GM23338 (cell line): ENCODE measurements around the gene NLRP1. TPM values are rescaled to one million over a fixed set of nuclear protein-coding genes. Genes with fewer than 3 reads are reported as not detected.

Source experiments
- ATAC-seq: fragments of 200-7000 bp; cut with Tn5 transposase; 3 replicates; pipeline ENCODE4 v1.9.1; 2020
- DNase-seq: peaks from one replicate; pipeline ENCODE4 v3.0.0-alpha.2; 2015; ENCODE audit warnings: low spot score
- H2AFZ ChIP-seq: fragments of 200-600 bp; sonication (generic); 2 replicates; pipeline ENCODE4 v1.8.0; 2016; ENCODE audit warnings: antibody characterized with exemption, mild to moderate bottlenecking, moderate library complexity
- H3F3A ChIP-seq: fragments of 200-600 bp; sonication (generic); replicated peaks from 2 replicates; pipeline ENCODE4 v1.8.0; 2017; ENCODE audit warnings: antibody characterized with exemption, mixed run types, low read depth
- H3K27ac ChIP-seq: fragments of 200-600 bp; sonication (generic); 2 replicates; pipeline ENCODE4 v1.6.1; 2016; ENCODE audit warnings: low read depth
- H3K27me3 ChIP-seq: fragments of 200-600 bp; sonication (generic); 2 replicates; pipeline ENCODE4 v1.8.0; 2016; ENCODE audit warnings: mild to moderate bottlenecking, mixed run types, moderate library complexity; ENCODE audit not compliant: insufficient read depth
- H3K36me3 ChIP-seq: fragments of 200-600 bp; sonication (generic); 2 replicates; pipeline ENCODE4 v1.8.0; 2016; ENCODE audit warnings: mild to moderate bottlenecking; ENCODE audit not compliant: insufficient read depth
- H3K4me1 ChIP-seq: fragments of 200-600 bp; sonication (generic); 2 replicates; pipeline ENCODE4 v1.8.0; 2016; ENCODE audit warnings: mild to moderate bottlenecking, moderate library complexity; ENCODE audit not compliant: insufficient read depth
- H3K4me2 ChIP-seq: fragments of 200-600 bp; sonication (generic); 2 replicates; pipeline ENCODE4 v1.7.1; 2017; ENCODE audit warnings: mixed run types
- H3K4me3 ChIP-seq: fragments of 200-600 bp; sonication (generic); 2 replicates; pipeline ENCODE4 v1.6.1; 2016; ENCODE audit warnings: mixed run types
- H3K79me2 ChIP-seq: fragments of 200-600 bp; sonication (generic); replicated peaks from 2 replicates; pipeline ENCODE4 v1.8.0; 2017; ENCODE audit warnings: mild to moderate bottlenecking; ENCODE audit not compliant: insufficient read depth
- H3K9me2 ChIP-seq: fragments of 200-600 bp; sonication (generic); 2 replicates; pipeline ENCODE4 v1.8.0; 2017; ENCODE audit not compliant: insufficient read depth
- H4K20me1 ChIP-seq: fragments of 200-600 bp; sonication (generic); replicated peaks from 2 replicates; pipeline ENCODE4 v1.8.0; 2017; ENCODE audit warnings: mild to moderate bottlenecking; ENCODE audit not compliant: insufficient read depth
- H3K27ac Mint-ChIP-seq: 2 replicates; pipeline ENCODE4 v1.8.0; 2020; ENCODE audit warnings: inconsistent platforms, mild to moderate bottlenecking, moderate library complexity, mixed read lengths
- H3K27me3 Mint-ChIP-seq: 3 replicates; pipeline ENCODE4 v1.8.0; 2022; ENCODE audit warnings: low read depth, mild to moderate bottlenecking, moderate library complexity, mixed read lengths, inconsistent platforms; ENCODE audit not compliant: insufficient read depth, poor library complexity
- H3K36me3 Mint-ChIP-seq: 3 replicates; pipeline ENCODE4 v1.8.0; 2021; ENCODE audit warnings: low read depth, mild to moderate bottlenecking, inconsistent platforms, moderate library complexity, mixed read lengths
- H3K4me1 Mint-ChIP-seq: 3 replicates; pipeline ENCODE4 v1.8.0; 2020; ENCODE audit warnings: mild to moderate bottlenecking, inconsistent platforms, mixed read lengths
- H3K4me3 Mint-ChIP-seq: 3 replicates; pipeline ENCODE4 v1.8.0; 2021; ENCODE audit warnings: moderate library complexity, mild to moderate bottlenecking, inconsistent platforms, mixed read lengths
- H3K9me3 Mint-ChIP-seq: 3 replicates; pipeline ENCODE4 v1.8.0; 2020; ENCODE audit warnings: moderate library complexity, mild to moderate bottlenecking, inconsistent platforms, mixed read lengths
- CTCF ChIP-seq, 2 experiments: fragments of 200-600 bp in 1 of 2; sonication (generic) in 1 of 2; conservative IDR thresholded peaks; 2 replicates each; pipeline versions ENCODE4 v1.5.1 to v1.6.1; 2016 to 2017; ENCODE audit warnings: antibody characterized with exemption in 2 of 2, low read depth in 2 of 2, mild to moderate bottlenecking in 2 of 2, moderate library complexity in 1 of 2
- ETS1 ChIP-seq: IDR thresholded peaks from 2 replicates; pipeline ENCODE4 v1.6.1; 2016; ENCODE audit warnings: antibody characterized with exemption
- EZH2phosphoT487 ChIP-seq: fragments of 200-600 bp; sonication (generic); IDR thresholded peaks from one replicate; pipeline ENCODE4 v1.8.1; 2018; ENCODE audit warnings: antibody characterized with exemption; ENCODE audit not compliant: unreplicated experiment
- JUNB ChIP-seq: IDR thresholded peaks from one replicate; pipeline ENCODE4 v1.6.1; 2016; ENCODE audit warnings: antibody characterized with exemption; ENCODE audit not compliant: unreplicated experiment
- REST ChIP-seq: IDR thresholded peaks from one replicate; pipeline ENCODE4 v1.6.1; 2018; ENCODE audit warnings: antibody characterized with exemption; ENCODE audit not compliant: unreplicated experiment
- STAT1 ChIP-seq: IDR thresholded peaks from one replicate; pipeline ENCODE4 v1.6.1; 2016; ENCODE audit warnings: antibody characterized with exemption; ENCODE audit not compliant: unreplicated experiment
- ZNF114 ChIP-seq: fragments of 250-450 bp; sonication (Bioruptor Pico); IDR thresholded peaks from 2 replicates; pipeline ENCODE4 v1.5.0; 2020; ENCODE audit warnings: mild to moderate bottlenecking, moderate library complexity
- ZNF462 ChIP-seq: fragments of 250-450 bp; sonication (Bioruptor Pico); IDR thresholded peaks from 2 replicates; pipeline ENCODE4 v1.5.0; 2020; ENCODE audit warnings: mild to moderate bottlenecking, moderate library complexity
- polyA plus RNA-seq: library from polyadenylated mRNA; unstranded; fragments of >200 nt; fragmentation: Nextera tagmentation; extraction: Ambion mirVana; gene quantifications from 2 replicates; pipeline ENCODE4 v1.2.1, GENCODE V29; 2016
- total RNA-seq: library from RNA; depleted of rRNA; stranded (reverse); fragments of >200 nt; shearing (Covaris generic); gene quantifications from 2 replicates; pipeline ENCODE4 v1.2.3, GENCODE V29; 2014

The NLRP1 gene
- total and polyA plus RNA-seq, 2 experiments from 2014 or later = 7.6 to 16.2 TPM

GRCh38 chr17:5591966-5592365 lies 7.7 kb upstream of the NLRP1 start (continued):
- TF ChIP-seq REST = no peak

GRCh38 chr17:5588584-5588983 lies 4.3 kb upstream of the NLRP1 start:
- no peak overlapping the region for H3K4me2 ChIP-seq
- H3K4me1 Mint-ChIP-seq = peaks cover 6% of the 10 kb centered on the region
- no peaks in the 10 kb centered on the region for H3K9me3 Mint-ChIP-seq
- no peak for TF ChIP-seq ZNF462 (CRISPR knock-in tag)
- TF ChIP-seq EZH2phosphoT487 = no peak
- TF ChIP-seq STAT1 = no peak
- no peak for TF ChIP-seq ETS1
- no peak for TF ChIP-seq ZNF114
- TF ChIP-seq CTCF (conservative IDR thresholded peaks at IDR 0.05; ENCODE audit: low read depth in 2 of 2) = no peak
- TF ChIP-seq JUNB = no peak
- TF ChIP-seq REST = no peak

More at GRCh38 chr17:5588584-5588983, 4.3 kb upstream of the NLRP1 start:
- H3K27me3 ChIP-seq = no peaks in the 10 kb centered on the region
- H3K4me3 ChIP-seq = no peak overlapping the region
- H3K9me2 ChIP-seq = no peaks in the 10 kb centered on the region
- DNase-seq (no peak), ATAC-seq (no peak)
- peaks cover 2% of the 10 kb centered on the region for H3K27me3 Mint-ChIP-seq
- H3K36me3 Mint-ChIP-seq = no peaks in the 10 kb centered on the region
- H3K4me1 ChIP-seq = 0 out of 2 replicates have a peak, but pooled peaks cover 4% of the 10 kb centered on the region
- H3K79me2 ChIP-seq = no peaks in the 10 kb centered on the region
- H3K27ac ChIP-seq = no peak overlapping the region
- no peak overlapping the region; the same call in 1 of the 2 replicates for H2AFZ ChIP-seq
- H4K20me1 ChIP-seq = no peaks in the 10 kb centered on the region
- H3K36me3 ChIP-seq = no peaks in the 10 kb centered on the region
- no peaks in the 10 kb centered on the region for H3F3A ChIP-seq
- H3K27ac Mint-ChIP-seq = no peak overlapping the region
- H3K4me3 Mint-ChIP-seq = no peak overlapping the region
